ENCODE data around the gene RSPH6A. TPM values are rescaled to one million over a fixed set of nuclear protein-coding genes. Genes with fewer than 3 reads are reported as not detected.

RSPH6A gene
- total RNA-seq, 4 donors from 2014 or later = not detected

DNA sequence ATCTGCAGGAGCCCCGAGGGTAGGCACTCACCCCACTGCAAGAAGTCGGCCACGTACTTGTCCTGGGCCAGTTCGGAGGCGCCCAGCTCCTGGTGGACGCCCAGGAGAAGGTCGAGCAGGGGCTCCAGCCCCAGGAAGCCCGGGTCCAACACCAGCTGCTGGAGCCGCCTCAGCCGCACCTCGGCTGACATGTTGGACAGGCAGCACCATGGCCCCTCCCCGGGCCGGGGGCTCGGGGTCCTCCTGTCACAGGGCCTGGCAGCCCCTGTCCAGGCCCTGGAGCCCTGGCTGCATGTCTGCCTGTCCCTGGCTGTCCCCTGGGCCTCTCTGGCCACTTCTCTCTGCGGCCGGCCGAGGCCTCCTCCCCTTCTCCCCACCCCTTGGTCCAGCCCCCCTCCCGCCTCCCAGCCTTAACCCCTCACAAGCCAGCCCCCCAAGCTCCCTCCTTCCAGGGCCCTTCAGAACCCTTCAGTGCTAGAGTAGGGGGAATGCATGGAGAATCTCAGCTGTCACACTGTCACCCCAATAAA, 32.9 kb downstream of the RSPH6A start, which contains the start of gene DMPK:
DMPK (minus strand) TSS at position 329 of the 530 bp plus-strand sequence; CDS start at position 191, 138 bp downstream.
- WGBS, 2 donors = 7 to 19% methylated on average over 12 to 17 of the region's 18 CpGs
- H3K4me3 ChIP-seq (ENCODE audit: low read depth, poor library complexity, severe bottlenecking) = no peak within 1 kb of the TSS
- intact Hi-C loops (cut with DNase I; ENCODE audit: low total_unique reads) = no loop called here
- no peak for DNase-seq (ENCODE audit: low spot score in 2 of 2)
- TF ChIP-seq POLR2A (IDR thresholded peaks at IDR 0.05) = no peak
- TF ChIP-seq, protein P1, sequence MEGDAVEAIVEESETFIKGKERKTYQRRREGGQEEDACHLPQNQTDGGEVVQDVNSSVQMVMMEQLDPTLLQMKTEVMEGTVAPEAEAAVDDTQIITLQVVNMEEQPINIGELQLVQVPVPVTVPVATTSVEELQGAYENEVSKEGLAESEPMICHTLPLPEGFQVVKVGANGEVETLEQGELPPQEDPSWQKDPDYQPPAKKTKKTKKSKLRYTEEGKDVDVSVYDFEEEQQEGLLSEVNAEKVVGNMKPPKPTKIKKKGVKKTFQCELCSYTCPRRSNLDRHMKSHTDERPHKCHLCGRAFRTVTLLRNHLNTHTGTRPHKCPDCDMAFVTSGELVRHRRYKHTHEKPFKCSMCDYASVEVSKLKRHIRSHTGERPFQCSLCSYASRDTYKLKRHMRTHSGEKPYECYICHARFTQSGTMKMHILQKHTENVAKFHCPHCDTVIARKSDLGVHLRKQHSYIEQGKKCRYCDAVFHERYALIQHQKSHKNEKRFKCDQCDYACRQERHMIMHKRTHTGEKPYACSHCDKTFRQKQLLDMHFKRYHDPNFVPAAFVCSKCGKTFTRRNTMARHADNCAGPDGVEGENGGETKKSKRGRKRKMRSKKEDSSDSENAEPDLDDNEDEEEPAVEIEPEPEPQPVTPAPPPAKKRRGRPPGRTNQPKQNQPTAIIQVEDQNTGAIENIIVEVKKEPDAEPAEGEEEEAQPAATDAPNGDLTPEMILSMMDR (IDR thresholded peaks at IDR 0.05) = no peak

GRCh38 chr19:45781214-45782161, 33.6 kb downstream of the RSPH6A start:
- no peak for DNase-seq (ENCODE audit: low spot score in 2 of 2)
- intact Hi-C loops (cut with DNase I; ENCODE audit: low total_unique reads) = no loop called here
- no peak overlapping the region for H3K4me3 ChIP-seq (ENCODE audit: low read depth, poor library complexity, severe bottlenecking)
- WGBS, 2 donors = 11 to 36% methylated on average over 12 to 17 of the region's 17 CpGs
- TF ChIP-seq POLR2A (IDR thresholded peaks at IDR 0.05) = no peak
- TF ChIP-seq, protein P1 (IDR thresholded peaks at IDR 0.05) = no peak

DNA sequence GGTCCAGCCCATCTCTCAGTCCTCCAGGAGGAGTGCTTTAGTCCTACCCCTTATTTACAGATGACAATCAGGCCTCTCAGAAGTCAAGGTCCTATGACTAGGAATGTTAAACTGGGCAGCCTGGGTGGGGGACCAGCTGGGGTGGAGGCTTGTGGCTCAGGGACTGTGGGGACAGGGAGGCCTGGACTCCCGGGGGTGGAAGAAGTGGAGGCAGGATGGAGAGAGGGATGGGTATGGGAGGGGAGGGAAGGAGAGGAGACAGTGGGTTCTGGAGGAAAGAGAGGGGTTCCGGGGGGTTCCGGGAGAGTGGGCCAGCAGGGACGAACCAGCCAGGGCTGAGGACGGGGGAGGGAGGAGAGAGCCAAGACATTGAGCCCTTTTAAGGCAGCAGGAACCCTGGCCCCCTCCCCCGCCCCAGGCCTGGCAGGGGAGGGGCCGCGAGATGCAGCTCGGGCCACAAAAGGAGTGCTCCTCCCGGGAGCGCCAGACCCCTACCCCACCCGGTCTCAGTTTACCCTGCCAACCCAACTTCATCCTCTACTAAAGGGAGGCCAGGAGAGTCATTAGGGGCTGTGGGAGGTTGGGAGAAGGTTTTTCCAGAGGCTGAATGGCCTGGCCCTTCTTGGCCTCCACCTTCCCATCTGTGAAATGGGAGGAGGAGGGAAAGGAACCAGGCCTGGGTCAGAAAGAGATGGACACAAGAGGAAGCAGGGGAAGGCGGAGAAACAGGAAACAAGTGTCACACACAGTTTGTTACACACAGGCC, 34.5 kb downstream of the RSPH6A start:
- intact Hi-C loops (cut with DNase I; ENCODE audit: low total_unique reads) = no loop called here
- no peak overlapping the region for H3K4me3 ChIP-seq (ENCODE audit: low read depth, poor library complexity, severe bottlenecking)
- DNase-seq (ENCODE audit: low spot score in 2 of 2) = no peak
- TF ChIP-seq POLR2A (IDR thresholded peaks at IDR 0.05) = no peak
- TF ChIP-seq, protein P1 (IDR thresholded peaks at IDR 0.05) = no peak
- 26 to 35% methylated on average over 13 of the region's 13 CpGs for WGBS, 2 donors

DNA sequence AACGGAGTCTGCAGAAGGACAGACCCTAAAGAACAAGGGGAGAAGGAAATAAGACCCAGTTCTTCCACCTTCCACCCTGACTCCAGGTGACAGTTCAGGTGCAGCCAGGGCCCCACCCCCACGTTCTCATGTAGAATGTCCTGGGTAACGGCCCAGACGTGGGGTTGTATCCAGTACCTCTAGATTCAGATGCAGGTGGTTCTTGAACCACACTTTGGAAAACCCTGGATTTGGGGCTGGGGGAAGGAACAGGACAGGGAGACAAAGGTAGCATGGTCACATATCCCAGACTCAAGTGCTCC, 35.0 kb downstream of the RSPH6A start:
- TF ChIP-seq POLR2A (IDR thresholded peaks at IDR 0.05) = no peak
- TF ChIP-seq, protein P1 (IDR thresholded peaks at IDR 0.05) = no peak
- H3K4me3 ChIP-seq (ENCODE audit: low read depth, poor library complexity, severe bottlenecking) = no peak overlapping the region
- intact Hi-C loops (cut with DNase I; ENCODE audit: low total_unique reads) = no loop called here
- WGBS, 2 donors = 39 to 55% methylated on average over 4 of the region's 4 CpGs
- no peak for DNase-seq (ENCODE audit: low spot score in 2 of 2)

GRCh38 chr19:45779231-45780145, 35.6 kb downstream of the RSPH6A start:
- no peak overlapping the region for H3K4me3 ChIP-seq (ENCODE audit: low read depth, poor library complexity, severe bottlenecking)
- intact Hi-C loops (cut with DNase I; ENCODE audit: low total_unique reads) = no loop called here
- DNase-seq (ENCODE audit: low spot score in 2 of 2) = peak; percentile 91 to 97
- 9% methylated on average over 44 to 48 of the region's 48 CpGs for WGBS, 2 donors
- no peak for TF ChIP-seq POLR2A (IDR thresholded peaks at IDR 0.05)
- TF ChIP-seq, protein P1 (IDR thresholded peaks at IDR 0.05) = peak in 1 of 3 donors; percentile 75

Data from lower leg skin (tissue), 4 donors.